Stimulated activated CD4-positive, alpha-beta T cell treated with anti-CD3 and anti-CD28 coated beads, Interleukin-2, amount 100 ng/mL, for 4 hours (primary cell): ENCODE data around the gene ZNF280A.
"Not testable (repeated sequence)": the region's sequence is repeated elsewhere in the genome, so short reads cannot be mapped to it uniquely, and the experiment has no call there.

Experiments used
- DNase-seq: peaks from one replicate; pipeline ENCODE4 v3.0.0-alpha.2; 2020; ENCODE audit warnings: low read depth

The ZNF280A gene

GRCh38 chr22:22512951-22513350 lies 7.1 kb downstream of the ZNF280A start:
- DNase-seq, result no peak

DNA sequence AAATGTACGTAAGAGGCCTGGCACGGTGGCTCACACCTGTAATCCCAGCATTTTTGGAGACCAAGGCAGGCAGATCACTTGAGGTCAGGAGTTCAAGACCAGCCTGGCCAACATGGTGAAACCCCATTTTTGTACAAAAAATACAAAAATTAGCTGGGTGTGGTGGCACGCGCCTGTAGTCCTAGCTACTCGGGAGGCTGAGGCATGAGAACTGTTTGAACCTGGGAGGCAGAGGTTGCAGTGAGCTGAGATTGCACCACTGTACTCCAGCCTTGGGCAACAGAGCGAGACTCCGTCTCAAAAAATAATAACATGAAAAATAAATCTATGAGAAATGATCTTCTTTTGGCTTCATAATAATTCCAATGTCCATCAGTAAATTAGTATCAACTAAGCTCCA lies 9.2 kb downstream of the ZNF280A start:
- not testable (repeated sequence) for DNase-seq

GRCh38 chr22:22509912-22510311 lies 10.2 kb downstream of the ZNF280A start:
- DNase-seq, result not testable (repeated sequence)

- DNase-seq, result peak; percentile 61
Measured at GRCh38 chr22:22508274-22509176, 11.5 kb downstream of the ZNF280A start, which contains the start of gene ZNF280B. TSS of gene ZNF280B (minus strand) at chr22:22508742. CDS start at chr22:22489398, 19,344 bp downstream.

DNA sequence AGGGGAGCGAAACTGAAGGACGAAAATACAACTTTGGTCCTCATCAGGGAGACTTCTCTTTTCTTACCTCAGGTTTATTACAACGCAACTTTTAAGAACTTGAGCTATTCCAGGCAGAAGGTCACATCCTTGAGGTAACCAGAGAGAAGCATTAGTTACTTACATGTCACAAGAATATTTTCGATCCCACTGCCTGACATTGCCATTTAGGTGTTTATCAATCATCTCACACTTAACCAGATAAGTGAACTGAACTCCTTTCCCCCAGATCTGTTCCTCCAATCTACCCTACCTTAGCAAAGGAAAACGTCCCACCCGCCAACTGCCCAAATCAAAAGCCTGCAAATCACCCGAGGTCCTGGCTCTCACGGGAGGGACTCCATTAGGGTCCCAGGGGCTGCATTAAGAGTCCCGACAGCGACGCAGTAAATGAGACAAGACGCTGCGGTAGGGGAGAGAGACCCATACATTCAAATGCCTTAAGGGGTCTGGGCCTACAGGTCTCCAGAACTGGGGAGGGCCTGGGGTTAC lies 12.3 kb downstream of the ZNF280A start:
- DNase-seq, result no peak

GRCh38 chr22:22506736-22507135 lies 13.3 kb downstream of the ZNF280A start:
- no peak for DNase-seq

DNA sequence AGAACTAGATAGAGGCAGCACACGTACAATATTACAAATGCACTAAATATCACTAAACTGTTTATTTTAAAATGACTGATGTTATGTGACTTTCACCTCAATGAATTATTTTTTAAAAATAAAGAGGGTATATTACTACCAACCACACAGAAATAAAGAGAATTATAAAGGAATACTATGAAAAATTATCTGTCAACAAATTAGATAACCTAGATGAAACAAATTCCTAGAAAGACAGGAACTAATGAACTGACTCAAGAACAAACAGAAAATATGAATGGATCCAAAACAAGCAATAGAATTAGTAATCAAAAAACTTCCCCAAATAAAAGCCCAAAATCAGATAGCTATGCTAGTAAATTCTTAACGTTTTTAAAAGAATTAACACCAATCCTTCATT lies 21.8 kb downstream of the ZNF280A start:
- no peak for DNase-seq

DNA sequence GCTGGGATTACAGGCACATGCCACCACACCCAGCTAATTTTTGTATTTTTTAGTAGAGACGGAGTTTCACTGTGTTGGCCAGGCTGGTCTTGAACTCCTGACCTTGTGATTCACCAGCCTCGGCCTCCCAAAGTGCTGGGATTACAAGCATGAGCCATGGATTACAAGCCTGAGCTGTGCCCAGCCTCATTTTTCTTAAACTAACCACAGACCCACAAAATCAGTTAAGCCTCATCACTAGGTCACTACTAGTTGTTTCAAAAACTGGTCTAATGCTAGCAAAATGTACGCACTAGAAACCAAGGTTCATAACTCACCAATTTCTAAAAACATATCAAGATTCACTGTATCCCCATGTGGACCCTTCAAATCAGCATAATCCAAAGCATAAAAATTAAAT lies 28.5 kb downstream of the ZNF280A start:
- DNase-seq, result not testable (repeated sequence)

- no peak for DNase-seq
Measured at GRCh38 chr22:22488736-22489135, 31.3 kb downstream of the ZNF280A start.

DNA sequence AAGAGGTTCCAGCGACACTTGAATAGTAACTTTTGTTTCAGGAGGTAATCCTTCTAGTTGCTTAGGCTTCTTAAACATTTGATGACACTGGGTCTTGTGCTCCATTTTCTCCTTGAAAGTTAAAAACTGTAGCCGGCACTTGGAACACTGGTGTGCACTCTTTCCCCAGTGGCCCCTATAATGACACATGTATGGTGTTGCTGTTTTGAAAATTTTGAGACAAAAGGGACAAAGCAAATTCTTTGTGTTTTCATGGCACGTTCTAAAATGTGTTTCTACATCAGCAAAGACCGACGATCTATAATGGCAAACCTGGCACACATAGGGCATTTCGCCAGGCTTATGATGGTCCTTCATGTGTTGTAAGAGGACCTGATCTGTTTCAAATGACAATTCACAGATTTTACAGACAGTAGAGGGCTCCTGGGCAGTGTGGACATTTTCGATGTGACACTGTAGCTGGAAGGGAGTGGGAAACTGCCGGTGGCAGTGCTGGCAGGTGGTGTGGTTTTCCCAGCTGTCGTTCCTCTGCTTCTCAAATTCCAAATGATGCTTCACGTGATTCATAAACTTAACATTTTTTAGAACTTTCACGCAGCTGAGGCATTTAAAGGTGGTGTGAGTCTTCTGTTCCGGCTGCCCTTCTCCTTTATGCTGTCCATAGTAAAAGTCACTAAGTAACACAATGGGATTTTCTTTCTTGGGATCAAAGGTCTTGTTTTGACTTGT lies 32.0 kb downstream of the ZNF280A start:
- DNase-seq, result no peak

- DNase-seq, result no peak
Measured at GRCh38 chr22:22487059-22487458, 33.0 kb downstream of the ZNF280A start.

DNA sequence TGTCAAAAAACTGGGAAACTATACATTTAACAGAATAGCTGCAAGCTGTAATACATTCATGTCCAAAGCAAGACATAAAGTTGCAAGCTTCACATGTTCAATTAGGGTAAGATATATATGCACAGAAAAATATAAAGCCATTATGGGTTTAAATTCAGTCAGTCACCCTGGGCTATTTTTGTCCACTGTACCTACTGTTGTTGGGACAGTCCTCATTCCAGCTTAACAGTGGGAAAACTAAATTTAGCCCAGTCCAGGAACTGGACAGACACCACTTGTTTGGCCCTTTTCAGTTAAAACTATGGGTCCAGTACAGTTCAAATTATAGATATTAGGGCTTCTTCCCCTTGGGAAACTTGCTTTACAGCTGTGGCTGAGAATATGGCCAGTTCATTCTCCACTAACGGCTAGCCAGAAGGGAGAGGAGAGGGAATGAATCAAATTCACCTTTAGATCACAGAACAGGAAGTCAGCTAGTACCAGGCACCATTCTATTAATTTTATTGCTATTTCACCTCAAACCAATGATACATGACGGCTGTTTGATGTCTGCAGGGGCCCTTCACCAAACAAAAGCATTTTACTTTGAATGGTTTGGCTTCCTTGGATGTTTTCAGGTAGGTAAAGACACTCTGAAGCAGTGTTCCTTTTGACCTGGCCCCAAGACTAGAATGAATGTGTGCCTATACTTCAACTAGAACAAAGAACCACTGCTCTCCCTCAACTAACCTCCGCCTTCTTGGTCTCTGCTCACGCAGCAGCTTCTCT lies 33.8 kb downstream of the ZNF280A start:
- no peak for DNase-seq

DNA sequence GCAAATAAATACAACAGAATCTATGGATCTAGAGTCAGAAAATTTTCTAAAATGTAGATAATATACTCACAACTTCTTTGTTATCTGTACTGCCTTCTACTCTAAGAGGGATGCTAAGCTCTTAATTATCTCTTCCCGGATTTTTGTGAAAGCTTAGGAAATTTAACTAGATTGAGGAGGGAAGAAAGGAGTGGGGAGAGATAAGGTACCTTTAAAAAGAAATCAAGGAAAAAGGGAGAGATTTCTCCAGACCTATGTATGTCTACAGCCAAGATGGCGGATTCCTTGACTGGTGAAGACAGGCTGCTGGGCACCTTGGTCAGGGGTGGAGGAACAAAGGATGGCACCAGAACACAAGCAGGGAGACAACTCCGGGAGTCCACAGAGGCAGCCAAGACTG lies 34.5 kb downstream of the ZNF280A start:
- DNase-seq, result no peak

DNA sequence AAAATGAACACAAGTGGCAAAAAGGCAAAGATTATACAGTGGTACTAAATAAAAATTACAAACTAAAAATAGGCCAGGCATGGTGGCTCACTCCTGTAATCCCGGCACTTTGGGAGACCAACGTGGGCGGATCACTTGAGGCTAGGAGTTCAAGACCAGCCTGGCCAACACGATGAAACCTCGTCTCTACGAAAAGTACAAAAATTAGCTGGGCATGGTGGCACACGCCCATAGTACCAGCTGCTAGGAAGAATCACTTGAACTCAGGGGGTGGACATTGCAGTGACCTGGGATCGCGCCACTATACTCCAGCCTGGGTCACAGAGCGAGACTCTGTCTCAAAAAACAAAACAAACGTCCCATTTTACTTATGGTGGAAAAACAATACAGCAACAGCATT lies 36.0 kb downstream of the ZNF280A start:
- no peak for DNase-seq

DNA sequence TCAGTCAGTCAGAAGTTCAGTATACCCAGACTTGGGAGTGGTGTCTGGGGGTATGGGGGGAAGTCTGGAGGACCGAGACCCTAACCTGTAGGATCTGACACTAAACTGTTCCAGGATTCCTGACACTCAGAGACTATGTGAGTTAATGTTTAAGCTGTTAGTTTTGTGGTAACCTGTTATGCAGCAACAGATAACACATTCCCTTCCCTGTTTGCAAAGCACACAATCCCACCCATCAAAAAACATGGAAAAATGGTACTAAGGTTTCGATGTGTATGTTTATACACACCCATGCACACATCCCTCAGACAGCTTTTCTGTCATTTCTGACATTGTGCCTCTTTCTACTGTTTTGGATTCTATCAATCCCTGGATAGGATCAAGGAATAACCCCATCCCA lies 39.1 kb downstream of the ZNF280A start:
- DNase-seq, result no peak

- DNase-seq, result no peak
Measured at GRCh38 chr22:22479999-22480532, 40.0 kb downstream of the ZNF280A start.

DNA sequence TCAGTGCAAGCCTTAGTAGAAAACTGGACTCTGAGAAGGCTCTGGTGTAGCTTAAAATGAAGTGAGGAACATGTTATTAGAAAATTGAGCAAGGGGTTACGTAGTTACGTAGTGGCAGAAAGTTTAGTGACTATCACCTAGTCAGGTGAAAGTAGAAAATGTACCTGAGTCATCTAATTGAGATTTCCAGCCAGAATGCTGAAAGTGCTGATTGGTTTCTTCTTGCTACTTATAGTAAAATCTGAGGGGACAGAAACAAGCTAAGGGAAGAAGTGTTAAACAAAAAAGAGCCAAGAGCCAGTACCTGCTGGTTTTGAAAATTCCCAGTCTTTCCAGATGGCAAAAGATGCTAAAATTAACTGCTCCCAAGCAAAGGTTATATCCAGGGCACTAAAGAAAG lies 41.0 kb downstream of the ZNF280A start:
- DNase-seq, result no peak

DNA sequence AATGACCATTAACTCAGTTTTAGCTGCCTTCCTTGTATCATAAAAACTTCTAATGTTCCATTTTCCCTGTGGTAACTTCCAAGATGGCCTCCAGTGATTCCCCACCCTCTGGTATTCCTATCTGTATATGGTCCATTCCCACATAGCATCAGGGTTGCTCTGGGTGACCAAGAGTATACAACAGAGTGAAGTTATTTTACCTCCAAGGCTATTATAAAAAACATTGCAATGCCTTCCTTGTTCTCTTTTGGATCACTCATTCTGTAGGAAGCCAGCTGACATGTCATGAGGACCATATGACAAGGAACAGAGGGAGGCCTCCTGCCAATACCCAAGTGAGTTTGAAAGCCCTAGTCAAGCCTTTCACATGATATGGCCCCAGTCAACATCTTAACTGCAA lies 41.6 kb downstream of the ZNF280A start:
- no peak for DNase-seq

- DNase-seq, result no peak
Measured at GRCh38 chr22:22474733-22475132, 45.3 kb downstream of the ZNF280A start.

DNA sequence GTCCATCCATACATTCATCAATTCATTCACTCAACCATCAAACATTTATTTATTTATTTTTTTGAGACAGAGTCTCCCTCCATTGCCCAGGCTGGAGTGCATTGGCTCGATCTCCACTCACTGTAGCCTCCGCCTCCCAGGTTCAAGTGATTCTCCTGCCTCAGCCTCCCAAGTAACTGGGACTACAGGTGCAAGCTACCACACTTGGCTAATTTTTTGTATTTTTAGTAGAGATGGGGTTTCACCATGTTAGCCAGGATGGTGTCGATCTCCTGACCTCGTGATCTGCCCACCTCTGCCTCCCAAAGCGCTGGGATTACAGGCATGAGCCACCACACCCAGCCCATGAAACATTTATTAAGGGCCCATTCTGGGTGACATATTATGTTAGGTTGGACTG lies 49.0 kb downstream of the ZNF280A start:
- DNase-seq, result not testable (repeated sequence)

DNA sequence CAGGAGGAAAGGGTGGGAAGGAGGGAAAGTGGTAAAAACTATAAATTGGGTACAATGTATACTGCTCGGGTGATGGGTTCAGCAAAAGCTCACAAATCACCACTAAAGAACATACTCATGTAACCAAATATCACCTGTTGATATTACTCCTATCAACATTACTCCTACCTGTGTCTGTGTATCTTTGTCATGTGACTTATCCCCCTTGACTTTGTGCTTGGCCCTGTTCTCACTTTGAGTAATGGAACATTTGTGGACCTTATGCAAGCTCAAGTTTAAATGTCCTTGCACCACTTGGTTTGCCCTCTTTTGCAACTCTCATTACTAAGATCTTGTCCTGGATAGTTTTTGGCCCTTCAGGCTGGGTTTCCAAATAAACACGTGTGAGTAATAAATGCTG lies 50.5 kb downstream of the ZNF280A start:
- DNase-seq, result no peak
